Mesendoderm (in vitro differentiated cells): ENCODE measurements around the gene NOL7.

Experiments
- DNase-seq: peaks from one replicate; pipeline ENCODE4 v3.0.0; 2013
- H2AK5ac ChIP-seq: 2 replicates; pipeline ENCODE4 v1.6.1; 2013; ENCODE audit warnings: low read length, inconsistent platforms
- H2BK120ac ChIP-seq: 2 replicates; pipeline ENCODE4 v1.6.1; 2013; ENCODE audit warnings: low read depth, mild to moderate bottlenecking, low read length, moderate library complexity, mixed read lengths
- H2BK15ac ChIP-seq: replicated peaks from 2 replicates; pipeline ENCODE4 v1.6.1; 2013; ENCODE audit warnings: low read depth, mild to moderate bottlenecking, moderate library complexity
- H2BK5ac ChIP-seq: 2 replicates; pipeline ENCODE4 v1.6.1; 2013; ENCODE audit warnings: low read length, inconsistent platforms
- H3K18ac ChIP-seq: 2 replicates; pipeline ENCODE4 v1.6.1; 2013; ENCODE audit warnings: mild to moderate bottlenecking, low read length, mixed read lengths
- H3K23ac ChIP-seq: one replicate; pipeline ENCODE4 v1.6.1; 2013; ENCODE audit warnings: low read length
- H3K27ac ChIP-seq: 2 replicates; pipeline ENCODE4 v1.5.1; 2013; ENCODE audit warnings: low read depth, mild to moderate bottlenecking, inconsistent platforms, low read length, moderate library complexity
- H3K27me3 ChIP-seq: 2 replicates; pipeline ENCODE4 v1.6.1; 2013; ENCODE audit warnings: low read length, control low read depth, mild to moderate bottlenecking, inconsistent platforms; ENCODE audit not compliant: insufficient read depth, poor library complexity
- H3K36me3 ChIP-seq: 2 replicates; pipeline ENCODE4 v1.6.1; 2013; ENCODE audit warnings: low read length, inconsistent platforms; ENCODE audit not compliant: control insufficient read depth, insufficient read depth
- H3K4ac ChIP-seq: one replicate; pipeline ENCODE4 v1.6.1; 2013; ENCODE audit warnings: low read depth, mild to moderate bottlenecking, low read length, moderate library complexity
- H3K4me1 ChIP-seq: 2 replicates; pipeline ENCODE4 v1.6.1; 2013; ENCODE audit warnings: low read depth, low read length, inconsistent platforms; ENCODE audit not compliant: control insufficient read depth
- H3K4me2 ChIP-seq: 2 replicates; pipeline ENCODE4 v1.6.1; 2013; ENCODE audit warnings: low read length
- H3K4me3 ChIP-seq: 2 replicates; pipeline ENCODE4 v1.5.1; 2013; ENCODE audit warnings: mild to moderate bottlenecking, low read length
- H3K56ac ChIP-seq: one replicate; pipeline ENCODE4 v1.6.1; 2013; ENCODE audit warnings: low read length
- H3K79me1 ChIP-seq: 2 replicates; pipeline ENCODE4 v1.6.1; 2013; ENCODE audit warnings: low read length, inconsistent platforms
- H3K79me2 ChIP-seq: 2 replicates; pipeline ENCODE4 v1.6.1; 2013; ENCODE audit warnings: mild to moderate bottlenecking, low read length; ENCODE audit not compliant: control insufficient read depth, insufficient read depth
- H3K9ac ChIP-seq: 2 replicates; pipeline ENCODE4 v1.6.1; 2013; ENCODE audit warnings: low read length, inconsistent platforms
- H4K5ac ChIP-seq: one replicate; pipeline ENCODE4 v1.6.1; 2013; ENCODE audit warnings: low read length
- H4K8ac ChIP-seq: one replicate; pipeline ENCODE4 v1.6.1; 2013; ENCODE audit warnings: low read depth, mild to moderate bottlenecking, control low read depth, low read length, moderate library complexity
- WGBS: extraction: QIAGEN DNeasy Blood & Tissue Kit; methylation state at CpG from one replicate; pipeline ENCODE4 v1.1.7; 2013; ENCODE audit warnings: low lambda C conversion rate, missing lambda C conversion rate; ENCODE audit not compliant: insufficient coverage; ENCODE audit errors: extremely low coverage; 5-methylcytosine and 5-hydroxymethylcytosine counted together

Gene NOL7

GRCh38 chr6:13600036-13600435 is 15.1 kb upstream of the NOL7 start:
- Histone ChIP-seq H2BK5ac (no peak overlapping the region), H3K79me1 (no peaks in the 10 kb centered on the region), H3K4ac (no peak overlapping the region), H3K27me3 (no peaks in the 10 kb centered on the region), H2BK15ac (no peak overlapping the region), H4K5ac (no peak overlapping the region), H3K79me2 (no peaks in the 10 kb centered on the region), H3K9ac (no peak overlapping the region), H3K18ac (no peak overlapping the region), H3K4me1 (no peaks in the 10 kb centered on the region), H3K4me3 (no peak overlapping the region), H2BK120ac (no peak overlapping the region), H3K4me2 (no peak overlapping the region), H3K27ac (no peak overlapping the region), H4K8ac (no peak overlapping the region), H3K56ac (no peak overlapping the region), H3K36me3 (no peaks in the 10 kb centered on the region), H3K23ac (no peak overlapping the region), H2AK5ac (no peak overlapping the region)
- 100% methylated on average over 1 of the region's 6 CpGs for WGBS
- no peak for DNase-seq

GRCh38 chr6:13604135-13604534 is 11.0 kb upstream of the NOL7 start:
- H3K4me2 ChIP-seq = no peak overlapping the region
- no peak overlapping the region for H2BK120ac ChIP-seq
- no peaks in the 10 kb centered on the region for H3K36me3 ChIP-seq
- no peak overlapping the region for H3K56ac ChIP-seq
- no peak for DNase-seq
- no peak overlapping the region for H3K18ac ChIP-seq
- H3K4me1 ChIP-seq = no peaks in the 10 kb centered on the region
- no peak overlapping the region for H2AK5ac ChIP-seq
- no peak overlapping the region for H3K4me3 ChIP-seq
- no peak overlapping the region for H2BK15ac ChIP-seq
- no peak overlapping the region for H3K4ac ChIP-seq
- no CpG with 5 or more reads among the region's 4 CpGs for WGBS
- H4K8ac ChIP-seq = no peak overlapping the region
- H3K23ac ChIP-seq = no peak overlapping the region
- H2BK5ac ChIP-seq = no peak overlapping the region
- H4K5ac ChIP-seq = no peak overlapping the region
- H3K9ac ChIP-seq = no peak overlapping the region
- no peaks in the 10 kb centered on the region for H3K79me1 ChIP-seq
- H3K27ac ChIP-seq = no peak overlapping the region
- no peaks in the 10 kb centered on the region for H3K79me2 ChIP-seq
- no peaks in the 10 kb centered on the region for H3K27me3 ChIP-seq

GRCh38 chr6:13604546-13605416 is 10.4 kb upstream of the NOL7 start:
- Histone ChIP-seq H2BK5ac (no peak overlapping the region), H3K79me2 (no peaks in the 10 kb centered on the region), H2BK15ac (no peak overlapping the region), H3K4me2 (no peak overlapping the region), H3K79me1 (no peaks in the 10 kb centered on the region), H4K5ac (no peak overlapping the region), H3K27me3 (no peaks in the 10 kb centered on the region), H3K4me3 (no peak overlapping the region), H3K23ac (no peak overlapping the region), H2AK5ac (no peak overlapping the region), H4K8ac (no peak overlapping the region), H3K18ac (no peak overlapping the region), H2BK120ac (no peak overlapping the region), H3K36me3 (no peaks in the 10 kb centered on the region), H3K9ac (no peak overlapping the region), H3K4me1 (no peaks in the 10 kb centered on the region), H3K4ac (no peak overlapping the region), H3K56ac (no peak overlapping the region), H3K27ac (no peak overlapping the region)
- WGBS = no CpG with 5 or more reads among the region's 2 CpGs
- no peak for DNase-seq

DNA sequence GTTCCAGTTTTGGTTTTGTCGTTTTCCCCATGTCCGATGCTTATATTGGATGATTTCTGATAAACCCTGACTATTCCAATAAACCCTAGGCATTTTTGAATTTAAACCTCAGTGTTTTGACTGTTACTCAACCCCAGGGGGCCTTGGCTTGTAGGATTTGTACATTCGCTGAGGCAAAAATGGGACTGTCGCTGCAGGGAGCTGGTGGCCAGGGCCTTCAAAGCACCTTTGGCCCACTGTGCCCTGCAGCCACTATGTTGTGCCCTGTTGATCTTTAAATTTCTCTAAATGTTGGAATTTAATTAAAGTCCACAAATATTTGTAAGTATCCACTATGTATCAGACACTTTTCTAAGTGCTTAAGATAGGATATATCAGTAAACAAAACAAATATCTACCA is 9.5 kb upstream of the NOL7 start:
- Histone ChIP-seq H3K4me3 (no peak overlapping the region), H3K79me1 (no peaks in the 10 kb centered on the region), H3K9ac (no peak overlapping the region), H4K8ac (no peak overlapping the region), H2BK5ac (no peak overlapping the region), H3K36me3 (no peaks in the 10 kb centered on the region), H2BK15ac (no peak overlapping the region), H4K5ac (no peak overlapping the region), H3K79me2 (no peaks in the 10 kb centered on the region), H3K18ac (no peak overlapping the region), H3K56ac (no peak overlapping the region), H2AK5ac (no peak overlapping the region), H3K4me2 (no peak overlapping the region), H3K27me3 (no peaks in the 10 kb centered on the region), H3K23ac (no peak overlapping the region), H3K4ac (no peak overlapping the region), H2BK120ac (no peak overlapping the region), H3K27ac (no peak overlapping the region), H3K4me1 (no peaks in the 10 kb centered on the region)
- DNase-seq = no peak
- no CpG with 5 or more reads among the region's 4 CpGs for WGBS

GRCh38 chr6:13611715-13612114 is 3.4 kb upstream of the NOL7 start:
- Histone ChIP-seq H2AK5ac (no peak overlapping the region), H4K5ac (no peak overlapping the region), H3K4ac (no peak overlapping the region), H3K4me1 (peaks cover 4% of the 10 kb centered on the region), H3K18ac (no peak overlapping the region), H3K4me3 (no peak overlapping the region), H3K4me2 (no peak overlapping the region), H2BK5ac (no peak overlapping the region), H3K56ac (no peak overlapping the region), H2BK15ac (no peak overlapping the region), H3K79me2 (peaks cover 14% of the 10 kb centered on the region), H3K27ac (no peak overlapping the region), H3K79me1 (peaks cover 5% of the 10 kb centered on the region), H2BK120ac (no peak overlapping the region), H3K23ac (no peak overlapping the region), H3K27me3 (no peaks in the 10 kb centered on the region), H3K36me3 (no peaks in the 10 kb centered on the region), H4K8ac (no peak overlapping the region), H3K9ac (no peak overlapping the region)
- 100% methylated on average over 1 of the region's 4 CpGs for WGBS
- DNase-seq = no peak
